Stimulated activated CD8-positive, alpha-beta memory T cell treated with anti-CD3 and anti-CD28 coated beads, Interleukin-7, amount 100 ng/mL, for 24 hours (primary cell): ENCODE results near the gene CD40.

Experiments
- DNase-seq: peaks from one replicate; pipeline ENCODE4 v3.0.0-alpha.2; 2020; ENCODE audit warnings: low read depth

CD40 gene

GRCh38 chr20:46148313-46149208, 30.4 kb downstream of the CD40 start:
- no peak for DNase-seq

- DNase-seq = no peak
These were observed 32.8 kb downstream of the CD40 start for GRCh38 chr20:46150943-46151342.

GRCh38 chr20:46151936-46152335, 33.8 kb downstream of the CD40 start:
- DNase-seq = no peak

GRCh38 chr20:46152824-46153586, 34.9 kb downstream of the CD40 start:
- no peak for DNase-seq

GRCh38 chr20:46154305-46154704, 36.2 kb downstream of the CD40 start:
- DNase-seq = no peak

GRCh38 chr20:46154796-46155195, 36.7 kb downstream of the CD40 start:
- DNase-seq = no peak

GRCh38 chr20:46156065-46156464, 38.0 kb downstream of the CD40 start:
- DNase-seq = no peak

GRCh38 chr20:46157076-46157592, 39.0 kb downstream of the CD40 start:
- no peak for DNase-seq

- no peak for DNase-seq
These were observed 39.5 kb downstream of the CD40 start for GRCh38 chr20:46157625-46158024.

- DNase-seq = no peak
These were observed 40.4 kb downstream of the CD40 start for GRCh38 chr20:46158476-46158987.

GRCh38 chr20:46159101-46159897, 41.2 kb downstream of the CD40 start:
- no peak for DNase-seq

GRCh38 chr20:46160661-46161060, 42.5 kb downstream of the CD40 start:
- DNase-seq = no peak

GRCh38 chr20:46161921-46162320, 43.8 kb downstream of the CD40 start:
- no peak for DNase-seq

GRCh38 chr20:46164254-46164653, 46.1 kb downstream of the CD40 start:
- no peak for DNase-seq

GRCh38 chr20:46167080-46167479, 49.0 kb downstream of the CD40 start:
- DNase-seq = no peak

- no peak for DNase-seq
These were observed 50.3 kb downstream of the CD40 start for GRCh38 chr20:46168438-46168837.

GRCh38 chr20:46169245-46170171, 51.4 kb downstream of the CD40 start:
- no peak for DNase-seq

- no peak for DNase-seq
These were observed 53.4 kb downstream of the CD40 start for GRCh38 chr20:46171476-46171875.

GRCh38 chr20:46171909-46172308, 53.8 kb downstream of the CD40 start:
- DNase-seq = no peak

GRCh38 chr20:46172455-46172854, 54.3 kb downstream of the CD40 start:
- DNase-seq = no peak
